ENCODE results near the gene PDP2. TPM values are rescaled to one million over a fixed set of nuclear protein-coding genes. Genes with fewer than 3 reads are reported as not detected.

The PDP2 gene
- total RNA-seq, 1 donor from 2014 or later: 2.8 TPM

- Histone ChIP-seq H3K27me3 (ENCODE audit: low read depth) (no peaks in the 10 kb centered on the region), H3K36me3 (no peaks in the 10 kb centered on the region), H3K4me3 (peak overlapping the region; percentile 56), H3K9me3 (replicated peaks) (no peaks in the 10 kb centered on the region), H3K4me1 (peaks cover 11% of the 10 kb centered on the region), H3K27ac (replicated peaks) (peak overlapping the region; percentile 72)
- intact Hi-C loops (cut with micrococcal nuclease): no loop called here
- no peak for DNase-seq
- TF ChIP-seq, protein P1, sequence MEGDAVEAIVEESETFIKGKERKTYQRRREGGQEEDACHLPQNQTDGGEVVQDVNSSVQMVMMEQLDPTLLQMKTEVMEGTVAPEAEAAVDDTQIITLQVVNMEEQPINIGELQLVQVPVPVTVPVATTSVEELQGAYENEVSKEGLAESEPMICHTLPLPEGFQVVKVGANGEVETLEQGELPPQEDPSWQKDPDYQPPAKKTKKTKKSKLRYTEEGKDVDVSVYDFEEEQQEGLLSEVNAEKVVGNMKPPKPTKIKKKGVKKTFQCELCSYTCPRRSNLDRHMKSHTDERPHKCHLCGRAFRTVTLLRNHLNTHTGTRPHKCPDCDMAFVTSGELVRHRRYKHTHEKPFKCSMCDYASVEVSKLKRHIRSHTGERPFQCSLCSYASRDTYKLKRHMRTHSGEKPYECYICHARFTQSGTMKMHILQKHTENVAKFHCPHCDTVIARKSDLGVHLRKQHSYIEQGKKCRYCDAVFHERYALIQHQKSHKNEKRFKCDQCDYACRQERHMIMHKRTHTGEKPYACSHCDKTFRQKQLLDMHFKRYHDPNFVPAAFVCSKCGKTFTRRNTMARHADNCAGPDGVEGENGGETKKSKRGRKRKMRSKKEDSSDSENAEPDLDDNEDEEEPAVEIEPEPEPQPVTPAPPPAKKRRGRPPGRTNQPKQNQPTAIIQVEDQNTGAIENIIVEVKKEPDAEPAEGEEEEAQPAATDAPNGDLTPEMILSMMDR (IDR thresholded peaks at IDR 0.05; ENCODE audit: borderline replicate concordance): no peak
Observed at GRCh38 chr16:66872559-66872942, 7.8 kb upstream of the PDP2 start.

DNA sequence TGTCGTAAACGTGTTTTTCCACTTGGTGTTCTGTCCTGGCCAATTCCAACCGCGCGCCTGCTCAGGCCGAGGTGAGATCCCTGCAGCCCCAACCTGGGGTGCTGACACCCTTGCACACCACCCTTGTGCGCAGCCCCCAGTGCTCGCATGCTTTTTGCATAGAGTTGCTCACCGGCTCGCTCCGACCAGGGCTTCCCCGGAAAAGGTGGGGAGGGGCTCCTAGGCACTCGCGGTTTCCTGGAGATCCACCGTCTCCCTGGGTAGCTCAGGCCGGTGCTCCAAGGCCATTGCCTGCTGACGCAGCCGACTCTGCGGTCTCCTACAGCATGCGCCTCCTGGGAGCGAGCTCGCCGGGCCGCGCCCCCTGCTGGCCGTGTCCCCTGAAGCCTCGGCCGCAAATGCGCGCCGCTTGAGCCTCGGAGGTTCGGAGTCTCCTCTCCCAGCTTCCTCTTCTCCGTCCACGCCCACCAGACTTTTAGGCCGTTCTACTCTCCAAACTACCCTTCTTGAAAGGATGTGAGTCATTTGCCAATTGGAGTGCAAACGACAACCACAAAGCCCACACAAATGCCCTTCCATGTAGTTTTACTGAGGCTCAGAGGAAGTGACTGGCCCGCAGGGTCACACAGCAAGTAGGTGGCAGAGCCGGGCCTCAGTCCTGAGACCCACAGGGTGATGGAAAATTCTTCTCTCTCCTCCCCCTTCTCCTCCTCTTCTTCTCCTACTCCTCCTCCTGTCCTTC lies 7.2 kb upstream of the PDP2 start:
- Histone ChIP-seq H3K4me3 (peak overlapping the region; percentile 56), H3K27me3 (ENCODE audit: low read depth) (no peaks in the 10 kb centered on the region), H3K4me1 (peaks cover 11% of the 10 kb centered on the region), H3K36me3 (no peaks in the 10 kb centered on the region), H3K9me3 (replicated peaks) (no peaks in the 10 kb centered on the region), H3K27ac (replicated peaks) (peak overlapping the region; percentile 72)
- TF ChIP-seq, protein P1 (IDR thresholded peaks at IDR 0.05; ENCODE audit: borderline replicate concordance): peak; percentile 96
- DNase-seq: peak; percentile 92
- intact Hi-C loops (cut with micrococcal nuclease): no loop called here

- Histone ChIP-seq H3K36me3 (no peaks in the 10 kb centered on the region), H3K27me3 (ENCODE audit: low read depth) (no peaks in the 10 kb centered on the region), H3K4me1 (peaks cover 11% of the 10 kb centered on the region), H3K9me3 (replicated peaks) (no peaks in the 10 kb centered on the region), H3K27ac (replicated peaks) (peak overlapping the region; percentile 72), H3K4me3 (peak overlapping the region; percentile 56)
- DNase-seq: no peak
- TF ChIP-seq, protein P1 (IDR thresholded peaks at IDR 0.05; ENCODE audit: borderline replicate concordance): no peak
- intact Hi-C loops (cut with micrococcal nuclease): no loop called here
Observed at GRCh38 chr16:66873685-66874055, 6.6 kb upstream of the PDP2 start.

DNA sequence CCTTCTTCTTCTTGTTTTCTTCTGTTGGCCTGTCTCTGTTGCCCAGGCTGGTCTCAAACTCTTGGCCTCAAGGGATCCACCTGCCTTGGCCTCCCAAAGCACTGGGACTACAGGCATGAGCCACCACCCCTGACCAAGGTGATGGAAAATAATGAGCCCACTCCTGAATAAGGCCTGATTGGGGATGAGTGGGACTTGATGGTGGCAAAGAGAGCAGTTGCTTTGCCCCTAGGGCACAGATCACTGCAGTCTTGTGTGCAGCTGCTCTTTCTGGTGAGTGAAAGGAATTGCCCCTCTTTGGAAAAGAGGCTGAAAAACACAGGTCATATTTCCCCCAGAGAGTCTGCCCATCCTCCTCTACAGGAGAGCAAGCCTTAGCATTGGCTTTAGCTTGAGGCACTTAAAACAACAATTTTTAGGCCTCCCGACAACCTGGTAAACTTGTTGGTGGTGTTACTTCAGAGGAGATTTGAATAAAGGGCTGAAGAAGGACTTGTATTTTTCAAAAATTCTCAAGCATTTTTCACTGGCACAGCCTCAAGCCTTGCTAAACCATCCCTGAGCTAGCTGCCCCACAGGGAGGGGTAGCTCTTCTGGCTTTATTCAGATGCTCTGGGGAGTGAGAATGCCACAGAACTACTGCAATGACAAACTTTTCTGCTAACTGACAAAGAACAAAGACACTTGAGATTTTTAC lies 6.1 kb upstream of the PDP2 start:
- DNase-seq: no peak
- no peaks in the 10 kb centered on the region for H3K36me3 ChIP-seq
- H3K9me3 ChIP-seq (replicated peaks): no peaks in the 10 kb centered on the region
- no peaks in the 10 kb centered on the region for H3K27me3 ChIP-seq (ENCODE audit: low read depth)
- no peak overlapping the region for H3K4me3 ChIP-seq
- TF ChIP-seq, protein P1 (IDR thresholded peaks at IDR 0.05; ENCODE audit: borderline replicate concordance): no peak
- H3K27ac ChIP-seq (replicated peaks): peak overlapping the region; percentile 12
- peaks cover 11% of the 10 kb centered on the region for H3K4me1 ChIP-seq
- intact Hi-C loops (cut with micrococcal nuclease): no loop called here

GRCh38 chr16:66878067-66878466 lies 2.2 kb upstream of the PDP2 start:
- no peak overlapping the region for H3K4me3 ChIP-seq
- no peaks in the 10 kb centered on the region for H3K9me3 ChIP-seq (replicated peaks)
- TF ChIP-seq, protein P1 (IDR thresholded peaks at IDR 0.05; ENCODE audit: borderline replicate concordance): no peak
- intact Hi-C loops (cut with micrococcal nuclease): no loop called here
- no peak for DNase-seq
- H3K27me3 ChIP-seq (ENCODE audit: low read depth): no peaks in the 10 kb centered on the region
- H3K36me3 ChIP-seq: no peaks in the 10 kb centered on the region
- peaks cover 24% of the 10 kb centered on the region for H3K4me1 ChIP-seq
- H3K27ac ChIP-seq (replicated peaks): no peak overlapping the region
